OCI-LY7 (cell line): ENCODE data around the gene MAGED2. TPM values are rescaled to one million over a fixed set of nuclear protein-coding genes. Genes with fewer than 3 reads are reported as not detected.

Experiments used
- BruUV-seq: library from RNA; stranded (reverse); fragments of 400-500 nt; replicated peaks from 2 replicates; lab custom pipeline; 2021; lab: Mats Ljungman, UMichigan
- CTCF ChIA-PET: fragments of 300-600 bp; sonication (Branson Sonifier 250); formaldehyde crosslinking; loops from one replicate; lab custom pipeline; 2022; ENCODE audit warnings: antibody characterized with exemption; ENCODE audit not compliant: unreplicated experiment; lab: Charles Lee
- POLR2A ChIA-PET: fragments of 300-600 bp; sonication (Branson Sonifier 250); formaldehyde crosslinking; loops from one replicate; lab custom pipeline; 2022; ENCODE audit warnings: antibody characterized with exemption; lab: Charles Lee
- DNase-seq: peaks from one replicate; pipeline ENCODE4 v3.0.0-alpha.2; 2015; ENCODE audit warnings: low spot score
- H2AFZ ChIP-seq: fragments of 200-600 bp; sonication (generic), shearing (Covaris generic); 2 replicates; pipeline ENCODE4 v1.6.1; 2014; ENCODE audit warnings: mild to moderate bottlenecking, antibody characterized with exemption, low read length, moderate library complexity
- H3K27ac ChIP-seq: fragments of 200-600 bp; sonication (generic); 2 replicates; pipeline ENCODE4 v1.5.1; 2014; ENCODE audit warnings: mixed run types, low read depth, mild to moderate bottlenecking, moderate library complexity, low read length, inconsistent platforms; ENCODE audit not compliant: poor library complexity, severe bottlenecking
- H3K36me3 ChIP-seq: fragments of 200-600 bp; sonication (generic); 2 replicates; pipeline ENCODE4 v1.6.1; 2014; ENCODE audit warnings: mild to moderate bottlenecking, antibody characterized with exemption, low read length, moderate library complexity, mixed read lengths; ENCODE audit not compliant: insufficient read depth
- H3K4me1 ChIP-seq: fragments of 200-600 bp; sonication (generic); 2 replicates; pipeline ENCODE4 v1.5.1; 2014; ENCODE audit warnings: mild to moderate bottlenecking, low read length; ENCODE audit not compliant: insufficient read depth, poor library complexity, severe bottlenecking
- H3K4me2 ChIP-seq: fragments of 200-600 bp; sonication (generic); 2 replicates; pipeline ENCODE4 v1.6.1; 2014; ENCODE audit warnings: mild to moderate bottlenecking, low read length
- H3K4me3 ChIP-seq: fragments of 200-600 bp; sonication (generic); 2 replicates; pipeline ENCODE4 v1.5.1; 2014; ENCODE audit warnings: mild to moderate bottlenecking, low read depth, low read length; ENCODE audit not compliant: poor library complexity, severe bottlenecking
- H3K79me2 ChIP-seq: fragments of 200-600 bp; sonication (generic); 2 replicates; pipeline ENCODE4 v1.6.1; 2016; ENCODE audit warnings: low read depth, mild to moderate bottlenecking, low read length, moderate library complexity, mixed read lengths; ENCODE audit not compliant: insufficient read depth
- H3K9me2 ChIP-seq: fragments of 200-600 bp; sonication (generic); 2 replicates; pipeline ENCODE4 v1.6.1; 2016; ENCODE audit warnings: mild to moderate bottlenecking, low read length, mixed read lengths; ENCODE audit not compliant: insufficient read depth
- H3K9me3 ChIP-seq: fragments of 200-600 bp; sonication (generic); 2 replicates; pipeline ENCODE4 v1.6.1; 2014; ENCODE audit warnings: mild to moderate bottlenecking, mixed run types, low read length, mixed read lengths
- H4K20me1 ChIP-seq: fragments of 200-600 bp; sonication (generic); 2 replicates; pipeline ENCODE4 v1.6.1; 2014; ENCODE audit warnings: mild to moderate bottlenecking, antibody characterized with exemption, low read length, moderate library complexity, mixed read lengths; ENCODE audit not compliant: insufficient read depth
- EZH2phosphoT487 ChIP-seq: fragments of 200-600 bp; sonication (generic); IDR thresholded peaks from 2 replicates; pipeline ENCODE4 v1.6.1; 2018; ENCODE audit warnings: low read depth, borderline replicate concordance, mild to moderate bottlenecking, mixed run types, antibody characterized with exemption, low read length, moderate library complexity, mixed read lengths
- intact Hi-C: fragments of 100-400 bp; cut with micrococcal nuclease; formaldehyde crosslinking; loops from one replicate; pipeline ENCODE4 v1.10.0; 2022; ENCODE audit not compliant: unreplicated experiment
- total RNA-seq, 2 experiments: library from RNA; depleted of rRNA in 1 of 2; stranded (reverse); fragments of >200 nt in 1 of 2; shearing (Covaris generic) in 1 of 2; gene quantifications; 2 replicates each; pipeline ENCODE4 v1.2.3, GENCODE V29; 2014 to 2022
- TF ChIP-seq, protein P1 (sequence below): fragments of 200-600 bp; sonication (generic); conservative IDR thresholded peaks from 2 replicates; pipeline ENCODE4 v1.5.1; 2014; ENCODE audit warnings: mild to moderate bottlenecking, antibody characterized with exemption, low read length, moderate library complexity, mixed read lengths

Gene MAGED2
- total RNA-seq, 2 experiments from 2014 or later, result 27.1 to 48.3 TPM

- intact Hi-C loops, result no loop called here
- ChIA-PET CTCF (no interaction called here), POLR2A (interaction anchor here (1.0 kb wide), 1 partner anchor 91 kb away, joined by 3 read pairs; no protein-coding TSS in a partner anchor)
- Histone ChIP-seq H3K4me3 (no peak overlapping the region), H3K4me2 (no peak overlapping the region), H3K9me2 (no peaks in the 10 kb centered on the region), H3K36me3 (no peaks in the 10 kb centered on the region), H3K79me2 (no peaks in the 10 kb centered on the region), H4K20me1 (no peaks in the 10 kb centered on the region), H2AFZ (no peak overlapping the region), H3K27ac (no peak overlapping the region), H3K4me1 (no peaks in the 10 kb centered on the region), H3K9me3 (no peaks in the 10 kb centered on the region)
- no TSS peak for BruUV-seq
- no peak for TF ChIP-seq EZH2phosphoT487
- TF ChIP-seq, protein P1, sequence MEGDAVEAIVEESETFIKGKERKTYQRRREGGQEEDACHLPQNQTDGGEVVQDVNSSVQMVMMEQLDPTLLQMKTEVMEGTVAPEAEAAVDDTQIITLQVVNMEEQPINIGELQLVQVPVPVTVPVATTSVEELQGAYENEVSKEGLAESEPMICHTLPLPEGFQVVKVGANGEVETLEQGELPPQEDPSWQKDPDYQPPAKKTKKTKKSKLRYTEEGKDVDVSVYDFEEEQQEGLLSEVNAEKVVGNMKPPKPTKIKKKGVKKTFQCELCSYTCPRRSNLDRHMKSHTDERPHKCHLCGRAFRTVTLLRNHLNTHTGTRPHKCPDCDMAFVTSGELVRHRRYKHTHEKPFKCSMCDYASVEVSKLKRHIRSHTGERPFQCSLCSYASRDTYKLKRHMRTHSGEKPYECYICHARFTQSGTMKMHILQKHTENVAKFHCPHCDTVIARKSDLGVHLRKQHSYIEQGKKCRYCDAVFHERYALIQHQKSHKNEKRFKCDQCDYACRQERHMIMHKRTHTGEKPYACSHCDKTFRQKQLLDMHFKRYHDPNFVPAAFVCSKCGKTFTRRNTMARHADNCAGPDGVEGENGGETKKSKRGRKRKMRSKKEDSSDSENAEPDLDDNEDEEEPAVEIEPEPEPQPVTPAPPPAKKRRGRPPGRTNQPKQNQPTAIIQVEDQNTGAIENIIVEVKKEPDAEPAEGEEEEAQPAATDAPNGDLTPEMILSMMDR, result no peak
- DNase-seq, result no peak
Measured at GRCh38 chrX:54799046-54799445, 8.5 kb upstream of the MAGED2 start.

DNA sequence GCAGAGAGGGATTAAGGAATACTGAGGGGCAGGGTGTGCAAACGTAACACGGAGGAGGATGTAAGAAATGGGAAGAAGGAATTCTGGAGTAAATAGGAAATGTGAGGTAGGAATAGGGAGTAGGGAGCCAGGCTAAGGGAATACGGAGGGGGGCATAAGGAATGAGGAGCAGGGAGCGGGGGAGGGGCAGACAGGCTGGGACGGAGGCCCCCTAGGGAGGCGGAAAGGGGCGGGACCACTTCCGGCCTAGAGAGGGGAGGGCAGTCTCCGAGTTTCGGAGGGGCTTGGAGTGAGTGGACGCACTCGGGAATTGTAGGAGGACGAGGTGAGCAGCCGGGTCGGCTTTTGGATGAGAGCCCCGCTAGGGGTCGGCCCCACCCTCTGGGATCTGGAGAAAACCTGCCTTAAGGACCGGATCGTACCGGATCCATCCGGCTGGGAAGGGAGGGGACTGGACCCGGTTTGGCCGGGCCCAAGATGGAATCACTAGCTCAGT is 612 bp downstream of the MAGED2 start:
- Histone ChIP-seq H3K4me1 (peaks cover 14% of the 10 kb centered on the region), H3K9me3 (no peaks in the 10 kb centered on the region), H3K4me2 (peak overlapping the region; percentile 88), H3K4me3 (peak overlapping the region; percentile 82), H3K27ac (no peak overlapping the region), H4K20me1 (no peaks in the 10 kb centered on the region), H3K36me3 (no peaks in the 10 kb centered on the region), H2AFZ (peak overlapping the region; percentile 95), H3K79me2 (no peaks in the 10 kb centered on the region), H3K9me2 (no peaks in the 10 kb centered on the region)
- ChIA-PET CTCF (interaction anchor here (0.5 kb wide), 1 partner anchor 625 kb away, joined by 4 read pairs; the partner anchor contains the start of gene FAM120C), POLR2A (interaction anchor here (0.6 to 1.3 kb wide), 4 partner anchors 12 to 193 kb away, joined by 3 to 7 read pairs (median 4); partner anchors contain the start of gene APEX2)
- no TSS peak for BruUV-seq
- intact Hi-C loops, result loop anchor here (2.0 to 5.0 kb wide), 2 partner anchors 169 to 354 kb away; no protein-coding TSS in a partner anchor
- TF ChIP-seq, protein P1, result no peak
- TF ChIP-seq EZH2phosphoT487, result no peak
- no peak for DNase-seq
